Measurements from ENCODE around the gene NAGLU. TPM values are rescaled to one million over a fixed set of nuclear protein-coding genes. Genes with fewer than 3 reads are reported as not detected.
A peak's percentile ranks its signal among the peaks of the same experiment; 100 is the strongest.

NAGLU gene
- total and polyA plus RNA-seq, 2 of the 13 experiments (the other 11 are each of a cell fraction or from before 2014, with no cell fraction given) = 28.2 to 40.1 TPM

GRCh38 chr17:42547001-42547461, 11.0 kb downstream of the NAGLU start:
- TF ChIP-seq, protein P1, sequence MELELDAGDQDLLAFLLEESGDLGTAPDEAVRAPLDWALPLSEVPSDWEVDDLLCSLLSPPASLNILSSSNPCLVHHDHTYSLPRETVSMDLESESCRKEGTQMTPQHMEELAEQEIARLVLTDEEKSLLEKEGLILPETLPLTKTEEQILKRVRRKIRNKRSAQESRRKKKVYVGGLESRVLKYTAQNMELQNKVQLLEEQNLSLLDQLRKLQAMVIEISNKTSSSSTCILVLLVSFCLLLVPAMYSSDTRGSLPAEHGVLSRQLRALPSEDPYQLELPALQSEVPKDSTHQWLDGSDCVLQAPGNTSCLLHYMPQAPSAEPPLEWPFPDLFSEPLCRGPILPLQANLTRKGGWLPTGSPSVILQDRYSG (CRISPR knock-in tag; IDR thresholded peaks at IDR 0.05) = no peak
- TF ChIP-seq, protein P2, sequence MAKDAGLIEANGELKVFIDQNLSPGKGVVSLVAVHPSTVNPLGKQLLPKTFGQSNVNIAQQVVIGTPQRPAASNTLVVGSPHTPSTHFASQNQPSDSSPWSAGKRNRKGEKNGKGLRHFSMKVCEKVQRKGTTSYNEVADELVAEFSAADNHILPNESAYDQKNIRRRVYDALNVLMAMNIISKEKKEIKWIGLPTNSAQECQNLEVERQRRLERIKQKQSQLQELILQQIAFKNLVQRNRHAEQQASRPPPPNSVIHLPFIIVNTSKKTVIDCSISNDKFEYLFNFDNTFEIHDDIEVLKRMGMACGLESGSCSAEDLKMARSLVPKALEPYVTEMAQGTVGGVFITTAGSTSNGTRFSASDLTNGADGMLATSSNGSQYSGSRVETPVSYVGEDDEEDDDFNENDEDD (CRISPR knock-in tag; IDR thresholded peaks at IDR 0.05; ENCODE audit: borderline replicate concordance) = no peak
- TF ChIP-seq POLR2G (IDR thresholded peaks at IDR 0.05; ENCODE audit: low read depth, low read length) (peak; percentile 19; the same call in 1 of the 2 replicates), SOX6 (IDR thresholded peaks at IDR 0.05) (no peak), SOX6 (CRISPR knock-in tag; IDR thresholded peaks at IDR 0.05) (0 out of 2 replicates have a peak, but pooled peaks have one; percentile 4), POLR2AphosphoS5 (IDR thresholded peaks at IDR 0.05; ENCODE audit: low read depth, low read length) (0 out of 2 replicates have a peak, but pooled peaks have one; percentile 14), SMAD9 (CRISPR knock-in tag; IDR thresholded peaks at IDR 0.05) (no peak), HCFC1 (IDR thresholded peaks at IDR 0.05; ENCODE audit: low read depth, low read length) (no peak), ZC3H13 (CRISPR knock-in tag; IDR thresholded peaks at IDR 0.05) (peak; percentile 70), HIC2 (CRISPR knock-in tag; IDR thresholded peaks at IDR 0.05; ENCODE audit: low read depth) (no peak), AGO2 (optimal IDR thresholded peaks at IDR 0.05; ENCODE audit: low read depth, low read length) (peak; percentile 71)
- Histone ChIP-seq H3K4me1 (ENCODE audit: insufficient read depth, low read length) (peaks cover 65% of the 10 kb centered on the region), H2AFZ (ENCODE audit: low read length) (no peak overlapping the region), H3K4me2 (ENCODE audit: low read depth, low read length) (no peak overlapping the region), H3K4me3 (replicated peaks in 1 of 3; ENCODE audit: insufficient read depth in 1 of 3, low read depth in 2 of 3, low read length in 3 of 3) (no peak overlapping the region), H3K27me3 (ENCODE audit: control insufficient read depth in 1 of 2, insufficient read depth in 2 of 2, low read length in 2 of 2) (no peaks in the 10 kb centered on the region), H3K36me3 (replicated peaks in 1 of 2; ENCODE audit: control insufficient read depth in 1 of 2, insufficient read depth in 2 of 2, low read length in 2 of 2) (peaks cover 0 to 14% of the 10 kb centered on the region in 2 experiments; a peak in 3 of 5 replicates), H3K27ac (ENCODE audit: extremely low read length, insufficient read depth, low read length) (no peak overlapping the region), H3K9me3 (ENCODE audit: low read length) (no peaks in the 10 kb centered on the region), H3K9ac (ENCODE audit: insufficient read depth, low read depth, low read length) (no peak overlapping the region), H4K20me1 (ENCODE audit: insufficient read depth, low read length) (no peaks in the 10 kb centered on the region), H3K79me2 (ENCODE audit: insufficient read depth, low read length) (no peaks in the 10 kb centered on the region)
- ChIA-PET POLR2A (interaction anchor here (2.6 to 6.1 kb wide), 2 partner anchors 10 to 17 kb away, joined by 15 to 45 read pairs; partner anchors contain the start of gene NAGLU), CTCF (ENCODE audit: low intra/inter-chr PET ratio, low total read pairs) (no interaction called here)
- BruUV-seq (replicated peaks) = no TSS peak
- DNase-seq (ENCODE audit: low spot score) = no peak
- WGBS (ENCODE audit: low lambda C conversion rate) = 95% methylated on average over 23 of the region's 23 CpGs
- FAIRE-seq = no peak
- in situ Hi-C loops (cut with HindIII; ENCODE audit: extremely low pct_ligation_motif_present, low pct_unique_long_range_greater_than_20kb) = no loop called here
- ATAC-seq = peak; percentile 3
- intact Hi-C loops (cut with micrococcal nuclease; ENCODE audit: unreplicated experiment) = no loop called here

All from HepG2 (cell line).